Astrocyte (in vitro differentiated cells and primary cell): Measurements from ENCODE around the gene NPHP4. TPM values are rescaled to one million over a fixed set of nuclear protein-coding genes. Genes with fewer than 3 reads are reported as not detected.

ENCODE experiments used
- DNase-seq: peaks from one replicate; pipeline ENCODE4 v3.0.0-alpha.2; 2010; ENCODE audit warnings: low read depth
- FAIRE-seq: peaks from 2 replicates; lab custom pipeline; 2011; peaks lifted over from hg19 to GRCh38; lab: Jason Lieb, UNC
- H2AFZ ChIP-seq: 2 replicates; pipeline ENCODE4 v1.6.0; 2012; ENCODE audit warnings: low read depth, low read length, inconsistent platforms
- H3K27ac ChIP-seq: 2 replicates; pipeline ENCODE4 v1.5.1; 2011; ENCODE audit warnings: low read depth, low read length, inconsistent platforms
- H3K27me3 ChIP-seq: 2 replicates; pipeline ENCODE4 v1.6.0; 2011; ENCODE audit warnings: low read length, inconsistent platforms; ENCODE audit not compliant: insufficient read depth
- H3K36me3 ChIP-seq: 2 replicates; pipeline ENCODE4 v1.5.1; 2011; ENCODE audit warnings: low read length, inconsistent platforms; ENCODE audit not compliant: insufficient read depth
- H3K4me1 ChIP-seq: 2 replicates; pipeline ENCODE4 v1.5.1; 2011; ENCODE audit warnings: low read length, inconsistent platforms; ENCODE audit not compliant: insufficient read depth
- H3K4me2 ChIP-seq: 2 replicates; pipeline ENCODE4 v1.6.0; 2012; ENCODE audit warnings: low read length, inconsistent platforms
- H3K4me3 ChIP-seq: 2 replicates; pipeline ENCODE4 v1.5.1; 2011; ENCODE audit warnings: low read depth, mild to moderate bottlenecking, low read length, inconsistent platforms; ENCODE audit not compliant: insufficient read depth
- H3K79me2 ChIP-seq: 2 replicates; pipeline ENCODE4 v1.6.0; 2012; ENCODE audit warnings: mild to moderate bottlenecking, low read length, inconsistent platforms; ENCODE audit not compliant: insufficient read depth
- H3K9ac ChIP-seq: 2 replicates; pipeline ENCODE4 v1.6.0; 2012; ENCODE audit warnings: mild to moderate bottlenecking, low read length, inconsistent platforms
- H3K9me3 ChIP-seq: 2 replicates; pipeline ENCODE4 v1.5.1; 2012; ENCODE audit warnings: low read depth, mild to moderate bottlenecking, low read length, inconsistent platforms; ENCODE audit not compliant: insufficient read depth
- H4K20me1 ChIP-seq: 2 replicates; pipeline ENCODE4 v1.6.0; 2012; ENCODE audit warnings: low read length, inconsistent platforms; ENCODE audit not compliant: insufficient read depth
- H3K27ac Mint-ChIP-seq: one replicate; pipeline ENCODE4 v1.8.0; 2021; ENCODE audit warnings: mild to moderate bottlenecking, mixed read lengths; ENCODE audit not compliant: unreplicated experiment
- H3K27me3 Mint-ChIP-seq: one replicate; pipeline ENCODE4 v1.8.0; 2021; ENCODE audit warnings: low read depth, mixed read lengths; ENCODE audit not compliant: unreplicated experiment
- H3K36me3 Mint-ChIP-seq: one replicate; pipeline ENCODE4 v1.8.0; 2021; ENCODE audit warnings: low read depth, mixed read lengths; ENCODE audit not compliant: unreplicated experiment
- H3K4me1 Mint-ChIP-seq: one replicate; pipeline ENCODE4 v1.8.0; 2021; ENCODE audit warnings: low read depth, mixed read lengths; ENCODE audit not compliant: unreplicated experiment
- H3K4me3 Mint-ChIP-seq: one replicate; pipeline ENCODE4 v1.8.0; 2021; ENCODE audit warnings: mild to moderate bottlenecking, moderate library complexity, mixed read lengths; ENCODE audit not compliant: unreplicated experiment
- H3K9me3 Mint-ChIP-seq: one replicate; pipeline ENCODE4 v1.8.0; 2021; ENCODE audit warnings: mild to moderate bottlenecking, mixed read lengths; ENCODE audit not compliant: unreplicated experiment
- EZH2 ChIP-seq: IDR thresholded peaks from 2 replicates; pipeline ENCODE4 v1.6.1; 2012; ENCODE audit warnings: mild to moderate bottlenecking, low read length, inconsistent platforms; ENCODE audit not compliant: insufficient read depth
- total RNA-seq: library from RNA; stranded (reverse); gene quantifications from 2 replicates; pipeline ENCODE4 v1.2.1, GENCODE V29; 2021
- TF ChIP-seq, protein P1 (sequence below): IDR thresholded peaks from 2 replicates; pipeline ENCODE4 v1.5.1; 2011; ENCODE audit warnings: low read depth, mild to moderate bottlenecking, inconsistent platforms, low read length, moderate library complexity; ENCODE audit not compliant: insufficient read depth

The NPHP4 gene
- total RNA-seq, 1 donor from 2014 or later: 8.4 TPM

GRCh38 chr1:5945445-5945844 is 46.8 kb downstream of the NPHP4 start:
- H2AFZ ChIP-seq: no peak overlapping the region
- Mint-ChIP-seq H3K27ac (no peak overlapping the region), H3K4me3 (no peak overlapping the region), H3K4me1 (peaks cover 2% of the 10 kb centered on the region), H3K9me3 (no peaks in the 10 kb centered on the region), H3K27me3 (no peaks in the 10 kb centered on the region), H3K36me3 (peaks cover 29% of the 10 kb centered on the region)
- TF ChIP-seq, protein P1, sequence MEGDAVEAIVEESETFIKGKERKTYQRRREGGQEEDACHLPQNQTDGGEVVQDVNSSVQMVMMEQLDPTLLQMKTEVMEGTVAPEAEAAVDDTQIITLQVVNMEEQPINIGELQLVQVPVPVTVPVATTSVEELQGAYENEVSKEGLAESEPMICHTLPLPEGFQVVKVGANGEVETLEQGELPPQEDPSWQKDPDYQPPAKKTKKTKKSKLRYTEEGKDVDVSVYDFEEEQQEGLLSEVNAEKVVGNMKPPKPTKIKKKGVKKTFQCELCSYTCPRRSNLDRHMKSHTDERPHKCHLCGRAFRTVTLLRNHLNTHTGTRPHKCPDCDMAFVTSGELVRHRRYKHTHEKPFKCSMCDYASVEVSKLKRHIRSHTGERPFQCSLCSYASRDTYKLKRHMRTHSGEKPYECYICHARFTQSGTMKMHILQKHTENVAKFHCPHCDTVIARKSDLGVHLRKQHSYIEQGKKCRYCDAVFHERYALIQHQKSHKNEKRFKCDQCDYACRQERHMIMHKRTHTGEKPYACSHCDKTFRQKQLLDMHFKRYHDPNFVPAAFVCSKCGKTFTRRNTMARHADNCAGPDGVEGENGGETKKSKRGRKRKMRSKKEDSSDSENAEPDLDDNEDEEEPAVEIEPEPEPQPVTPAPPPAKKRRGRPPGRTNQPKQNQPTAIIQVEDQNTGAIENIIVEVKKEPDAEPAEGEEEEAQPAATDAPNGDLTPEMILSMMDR: no peak
- TF ChIP-seq EZH2: no peak
- H4K20me1 ChIP-seq: peaks cover 4% of the 10 kb centered on the region
- no peak for FAIRE-seq
- no peak for DNase-seq
- H3K9me3 ChIP-seq: no peaks in the 10 kb centered on the region
- no peak overlapping the region for H3K27ac ChIP-seq
- no peaks in the 10 kb centered on the region for H3K4me1 ChIP-seq
- H3K36me3 ChIP-seq: no peaks in the 10 kb centered on the region
- no peak overlapping the region for H3K4me2 ChIP-seq
- H3K9ac ChIP-seq: no peak overlapping the region
- no peaks in the 10 kb centered on the region for H3K27me3 ChIP-seq
- no peaks in the 10 kb centered on the region for H3K79me2 ChIP-seq
- no peak overlapping the region for H3K4me3 ChIP-seq

GRCh38 chr1:5944843-5945167 is 47.4 kb downstream of the NPHP4 start:
- Histone ChIP-seq H3K4me3 (no peak overlapping the region), H3K27ac (no peak overlapping the region), H3K36me3 (no peaks in the 10 kb centered on the region), H3K27me3 (no peaks in the 10 kb centered on the region), H3K9me3 (no peaks in the 10 kb centered on the region), H3K79me2 (no peaks in the 10 kb centered on the region), H3K4me2 (no peak overlapping the region), H4K20me1 (peaks cover 4% of the 10 kb centered on the region), H3K9ac (no peak overlapping the region), H3K4me1 (no peaks in the 10 kb centered on the region), H2AFZ (no peak overlapping the region)
- Mint-ChIP-seq H3K4me3 (no peak overlapping the region), H3K27me3 (no peaks in the 10 kb centered on the region), H3K27ac (no peak overlapping the region), H3K9me3 (no peaks in the 10 kb centered on the region), H3K36me3 (peaks cover 29% of the 10 kb centered on the region), H3K4me1 (peaks cover 5% of the 10 kb centered on the region)
- FAIRE-seq: no peak
- no peak for DNase-seq
- TF ChIP-seq, protein P1: no peak
- TF ChIP-seq EZH2: no peak

DNA sequence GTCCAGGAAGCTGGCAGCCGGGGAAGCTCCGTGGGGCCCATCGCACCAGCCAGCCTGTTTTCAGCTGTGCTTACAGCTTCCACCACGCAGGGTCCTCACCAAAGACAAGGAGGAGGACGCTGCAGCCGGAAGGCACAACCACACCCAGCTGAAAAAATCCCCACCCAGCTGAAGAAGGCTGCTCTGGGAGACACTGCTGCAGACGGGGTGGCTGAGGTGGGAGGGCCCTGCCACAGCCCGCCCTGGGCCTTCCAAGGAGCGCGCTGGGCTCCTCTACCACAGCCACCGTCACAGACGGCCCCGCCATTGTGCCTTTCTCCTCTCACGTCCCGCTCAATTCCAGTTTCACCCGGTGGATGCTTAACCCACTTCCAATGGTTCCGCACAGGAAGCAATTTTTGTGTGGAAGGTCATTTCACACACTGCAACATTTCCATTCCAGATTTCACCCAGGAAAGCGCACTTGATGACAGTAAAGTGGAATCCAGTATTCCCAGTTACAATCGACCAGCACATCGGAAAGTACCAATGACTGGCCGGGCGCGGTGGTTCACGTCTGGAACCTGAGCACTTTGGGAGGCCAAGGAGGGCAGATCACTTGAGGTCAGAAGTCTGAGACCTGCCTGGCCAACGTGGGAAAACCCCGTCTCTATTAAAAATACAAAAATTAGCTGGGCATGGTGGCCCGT is 47.9 kb downstream of the NPHP4 start:
- Histone ChIP-seq H3K27ac (no peak overlapping the region), H2AFZ (no peak overlapping the region), H4K20me1 (peaks cover 4% of the 10 kb centered on the region), H3K4me3 (no peak overlapping the region), H3K9me3 (no peaks in the 10 kb centered on the region), H3K4me1 (peaks cover 2% of the 10 kb centered on the region), H3K79me2 (no peaks in the 10 kb centered on the region), H3K4me2 (no peak overlapping the region), H3K27me3 (no peaks in the 10 kb centered on the region), H3K9ac (no peak overlapping the region), H3K36me3 (no peaks in the 10 kb centered on the region)
- Mint-ChIP-seq H3K27me3 (no peaks in the 10 kb centered on the region), H3K27ac (no peak overlapping the region), H3K4me3 (no peak overlapping the region), H3K4me1 (peaks cover 10% of the 10 kb centered on the region), H3K9me3 (no peaks in the 10 kb centered on the region), H3K36me3 (peaks cover 30% of the 10 kb centered on the region)
- FAIRE-seq (no peak), DNase-seq (no peak)
- no peak for TF ChIP-seq EZH2
- TF ChIP-seq, protein P1: no peak
